ENCODE results near the gene HBB.
"Not testable (repeated sequence)": the region's sequence is repeated elsewhere in the genome, so short reads cannot be mapped to it uniquely, and the experiment has no call there.

Gene HBB

GRCh38 chr11:5254646-5255413 lies 28.0 kb upstream of the HBB start, which contains the start of gene HBG2:
Gene HBG2 (minus strand): TSS chr11:5254781. CDS start chr11:5254728, 53 bp downstream.
- H3K9me3 ChIP-seq (ENCODE audit: control insufficient read depth, low read length); H3K36me3 ChIP-seq (ENCODE audit: control insufficient read depth, insufficient read depth, low read length); H3K4me3 ChIP-seq (ENCODE audit: extremely low read depth, insufficient read depth, low read length, poor library complexity, severe bottlenecking); H3K4me1 ChIP-seq (ENCODE audit: control insufficient read depth, insufficient read depth, low read length, poor library complexity, severe bottlenecking); H3K27ac ChIP-seq (ENCODE audit: low read depth, low read length, severe bottlenecking): not testable (repeated sequence)
- 100% methylated on average over 2 of the region's 9 CpGs; no CpG with 5 or more reads in 1 of the 2 experiments for WGBS, 2 experiments (ENCODE audit: insufficient coverage in 2 of 2)

GRCh38 chr11:5254023-5254422 lies 27.2 kb upstream of the HBB start:
- 91% methylated on average over 1 of the region's 2 CpGs; no CpG with 5 or more reads in 1 of the 2 experiments for WGBS, 2 experiments (ENCODE audit: insufficient coverage in 2 of 2)
- not testable (repeated sequence) for H3K9me3 ChIP-seq (ENCODE audit: control insufficient read depth, low read length); H3K4me3 ChIP-seq (ENCODE audit: extremely low read depth, insufficient read depth, low read length, poor library complexity, severe bottlenecking); H3K4me1 ChIP-seq (ENCODE audit: control insufficient read depth, insufficient read depth, low read length, poor library complexity, severe bottlenecking); H3K27ac ChIP-seq (ENCODE audit: low read depth, low read length, severe bottlenecking); H3K36me3 ChIP-seq (ENCODE audit: control insufficient read depth, insufficient read depth, low read length)

GRCh38 chr11:5253440-5253839 lies 26.6 kb upstream of the HBB start:
- not testable (repeated sequence) for H3K36me3 ChIP-seq (ENCODE audit: control insufficient read depth, insufficient read depth, low read length); H3K4me1 ChIP-seq (ENCODE audit: control insufficient read depth, insufficient read depth, low read length, poor library complexity, severe bottlenecking); H3K4me3 ChIP-seq (ENCODE audit: extremely low read depth, insufficient read depth, low read length, poor library complexity, severe bottlenecking); H3K27ac ChIP-seq (ENCODE audit: low read depth, low read length, severe bottlenecking); H3K9me3 ChIP-seq (ENCODE audit: control insufficient read depth, low read length)
- no CpG with 5 or more reads among the region's 5 CpGs for WGBS, 2 experiments (ENCODE audit: insufficient coverage in 2 of 2)

- WGBS, 2 experiments (ENCODE audit: insufficient coverage in 2 of 2) = 100% methylated on average over 1 of the region's 1 CpG; no CpG with 5 or more reads in 1 of the 2 experiments
- Histone ChIP-seq H3K27ac (ENCODE audit: low read depth, low read length, severe bottlenecking) (no peak overlapping the region), H3K9me3 (ENCODE audit: control insufficient read depth, low read length) (no peaks in the 10 kb centered on the region), H3K4me1 (ENCODE audit: control insufficient read depth, insufficient read depth, low read length, poor library complexity, severe bottlenecking) (no peaks in the 10 kb centered on the region), H3K36me3 (ENCODE audit: control insufficient read depth, insufficient read depth, low read length) (no peaks in the 10 kb centered on the region), H3K4me3 (ENCODE audit: extremely low read depth, insufficient read depth, low read length, poor library complexity, severe bottlenecking) (no peak overlapping the region)
These were observed 26.0 kb upstream of the HBB start for GRCh38 chr11:5252919-5253265.

GRCh38 chr11:5252192-5252918 lies 25.5 kb upstream of the HBB start:
- 86 to 92% methylated on average over 7 of the region's 9 CpGs for WGBS, 2 experiments (ENCODE audit: insufficient coverage in 2 of 2)

GRCh38 chr11:5251746-5252145 lies 24.9 kb upstream of the HBB start:
- H3K27ac ChIP-seq (ENCODE audit: low read depth, low read length, severe bottlenecking) = no peak overlapping the region
- H3K4me1 ChIP-seq (ENCODE audit: control insufficient read depth, insufficient read depth, low read length, poor library complexity, severe bottlenecking) = no peaks in the 10 kb centered on the region
- H3K4me3 ChIP-seq (ENCODE audit: extremely low read depth, insufficient read depth, low read length, poor library complexity, severe bottlenecking) = no peak overlapping the region
- no peaks in the 10 kb centered on the region for H3K36me3 ChIP-seq (ENCODE audit: control insufficient read depth, insufficient read depth, low read length)
- H3K9me3 ChIP-seq (ENCODE audit: control insufficient read depth, low read length) = no peaks in the 10 kb centered on the region
- 100% methylated on average over 1 of the region's 2 CpGs; no CpG with 5 or more reads in 1 of the 2 experiments for WGBS, 2 experiments (ENCODE audit: insufficient coverage in 2 of 2)

More at GRCh38 chr11:5252192-5252918, 25.5 kb upstream of the HBB start:
- Histone ChIP-seq H3K4me3 (ENCODE audit: extremely low read depth, insufficient read depth, low read length, poor library complexity, severe bottlenecking) (no peak overlapping the region), H3K36me3 (ENCODE audit: control insufficient read depth, insufficient read depth, low read length) (no peaks in the 10 kb centered on the region), H3K4me1 (ENCODE audit: control insufficient read depth, insufficient read depth, low read length, poor library complexity, severe bottlenecking) (no peaks in the 10 kb centered on the region), H3K9me3 (ENCODE audit: control insufficient read depth, low read length) (no peaks in the 10 kb centered on the region), H3K27ac (ENCODE audit: low read depth, low read length, severe bottlenecking) (no peak overlapping the region)

- Histone ChIP-seq H3K9me3 (ENCODE audit: control insufficient read depth, low read length) (no peaks in the 10 kb centered on the region), H3K36me3 (ENCODE audit: control insufficient read depth, insufficient read depth, low read length) (no peaks in the 10 kb centered on the region)
- 83% methylated on average over 1 of the region's 4 CpGs; no CpG with 5 or more reads in 1 of the 2 experiments for WGBS, 2 experiments (ENCODE audit: insufficient coverage in 2 of 2)
These were observed 23.8 kb upstream of the HBB start for GRCh38 chr11:5250543-5251204.

GRCh38 chr11:5249807-5250396 lies 23.0 kb upstream of the HBB start, which contains the start of gene HBG1:
Gene HBG1 (minus strand): TSS chr11:5249857. CDS start chr11:5249804, 53 bp downstream.
- H3K4me1 ChIP-seq (ENCODE audit: control insufficient read depth, insufficient read depth, low read length, poor library complexity, severe bottlenecking); H3K36me3 ChIP-seq (ENCODE audit: control insufficient read depth, insufficient read depth, low read length); H3K4me3 ChIP-seq (ENCODE audit: extremely low read depth, insufficient read depth, low read length, poor library complexity, severe bottlenecking); H3K27ac ChIP-seq (ENCODE audit: low read depth, low read length, severe bottlenecking); H3K9me3 ChIP-seq (ENCODE audit: control insufficient read depth, low read length): not testable (repeated sequence)
- WGBS, 2 experiments (ENCODE audit: insufficient coverage in 2 of 2) = no CpG with 5 or more reads among the region's 9 CpGs

More at GRCh38 chr11:5250543-5251204, 23.8 kb upstream of the HBB start:
- Histone ChIP-seq H3K4me3 (ENCODE audit: extremely low read depth, insufficient read depth, low read length, poor library complexity, severe bottlenecking) (no peak overlapping the region), H3K27ac (ENCODE audit: low read depth, low read length, severe bottlenecking) (no peak overlapping the region), H3K4me1 (ENCODE audit: control insufficient read depth, insufficient read depth, low read length, poor library complexity, severe bottlenecking) (no peaks in the 10 kb centered on the region)

- H3K27ac ChIP-seq (ENCODE audit: low read depth, low read length, severe bottlenecking); H3K36me3 ChIP-seq (ENCODE audit: control insufficient read depth, insufficient read depth, low read length); H3K4me1 ChIP-seq (ENCODE audit: control insufficient read depth, insufficient read depth, low read length, poor library complexity, severe bottlenecking); H3K4me3 ChIP-seq (ENCODE audit: extremely low read depth, insufficient read depth, low read length, poor library complexity, severe bottlenecking); H3K9me3 ChIP-seq (ENCODE audit: control insufficient read depth, low read length): not testable (repeated sequence)
- 100% methylated on average over 1 of the region's 7 CpGs; no CpG with 5 or more reads in 1 of the 2 experiments for WGBS, 2 experiments (ENCODE audit: insufficient coverage in 2 of 2)
These were observed 21.6 kb upstream of the HBB start for GRCh38 chr11:5248498-5248897.

- H3K9me3 ChIP-seq (ENCODE audit: control insufficient read depth, low read length) = no peaks in the 10 kb centered on the region
- no peak overlapping the region for H3K27ac ChIP-seq (ENCODE audit: low read depth, low read length, severe bottlenecking)
- H3K4me3 ChIP-seq (ENCODE audit: extremely low read depth, insufficient read depth, low read length, poor library complexity, severe bottlenecking) = no peak overlapping the region
- H3K36me3 ChIP-seq (ENCODE audit: control insufficient read depth, insufficient read depth, low read length) = no peaks in the 10 kb centered on the region
- H3K4me1 ChIP-seq (ENCODE audit: control insufficient read depth, insufficient read depth, low read length, poor library complexity, severe bottlenecking) = no peaks in the 10 kb centered on the region
- 79 to 94% methylated on average over 2 to 3 of the region's 3 CpGs for WGBS, 2 experiments (ENCODE audit: insufficient coverage in 2 of 2)
These were observed 20.8 kb upstream of the HBB start for GRCh38 chr11:5247472-5248192.
